Measurements from ENCODE around the gene CDKAL1.
"Not testable (repeated sequence)": the region's sequence is repeated elsewhere in the genome, so short reads cannot be mapped to it uniquely, and the experiment has no call there.

The CDKAL1 gene

DNA sequence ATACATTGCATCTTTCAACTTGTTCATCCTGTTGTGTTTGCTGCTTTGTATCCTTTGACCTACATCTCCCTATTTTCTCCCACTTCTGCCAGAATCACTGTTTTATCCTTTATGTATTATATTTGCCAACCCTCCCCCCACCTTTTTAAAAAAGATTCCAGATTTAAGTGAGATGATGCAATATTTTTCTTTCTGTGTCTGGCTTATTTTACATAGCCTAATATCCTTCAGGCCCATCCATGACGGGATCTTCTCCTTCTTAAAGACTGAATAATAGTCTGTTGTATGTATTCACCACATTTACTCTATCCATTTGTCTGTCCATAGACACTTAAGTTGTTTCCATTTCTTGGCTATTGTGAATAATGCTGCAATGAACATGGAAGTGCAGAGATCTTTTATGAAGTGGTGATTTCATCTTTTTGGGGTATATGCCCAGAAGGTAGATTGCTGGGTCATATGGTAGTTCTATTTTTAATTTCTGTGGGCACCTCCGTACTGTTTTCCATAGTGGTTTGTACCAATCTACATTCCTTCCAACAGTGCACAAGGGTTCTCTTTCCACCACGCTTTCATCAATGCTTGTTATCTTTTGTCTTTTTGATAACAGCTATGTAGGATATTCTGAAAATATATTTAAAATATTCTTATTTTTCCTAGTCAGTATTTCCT is 181.0 kb downstream of the CDKAL1 start:
- no peak for DNase-seq

GRCh38 chr6:20716865-20717264 is 182.6 kb downstream of the CDKAL1 start:
- no peak for DNase-seq

GRCh38 chr6:20717743-20718142 is 183.5 kb downstream of the CDKAL1 start:
- no peak for DNase-seq

DNA sequence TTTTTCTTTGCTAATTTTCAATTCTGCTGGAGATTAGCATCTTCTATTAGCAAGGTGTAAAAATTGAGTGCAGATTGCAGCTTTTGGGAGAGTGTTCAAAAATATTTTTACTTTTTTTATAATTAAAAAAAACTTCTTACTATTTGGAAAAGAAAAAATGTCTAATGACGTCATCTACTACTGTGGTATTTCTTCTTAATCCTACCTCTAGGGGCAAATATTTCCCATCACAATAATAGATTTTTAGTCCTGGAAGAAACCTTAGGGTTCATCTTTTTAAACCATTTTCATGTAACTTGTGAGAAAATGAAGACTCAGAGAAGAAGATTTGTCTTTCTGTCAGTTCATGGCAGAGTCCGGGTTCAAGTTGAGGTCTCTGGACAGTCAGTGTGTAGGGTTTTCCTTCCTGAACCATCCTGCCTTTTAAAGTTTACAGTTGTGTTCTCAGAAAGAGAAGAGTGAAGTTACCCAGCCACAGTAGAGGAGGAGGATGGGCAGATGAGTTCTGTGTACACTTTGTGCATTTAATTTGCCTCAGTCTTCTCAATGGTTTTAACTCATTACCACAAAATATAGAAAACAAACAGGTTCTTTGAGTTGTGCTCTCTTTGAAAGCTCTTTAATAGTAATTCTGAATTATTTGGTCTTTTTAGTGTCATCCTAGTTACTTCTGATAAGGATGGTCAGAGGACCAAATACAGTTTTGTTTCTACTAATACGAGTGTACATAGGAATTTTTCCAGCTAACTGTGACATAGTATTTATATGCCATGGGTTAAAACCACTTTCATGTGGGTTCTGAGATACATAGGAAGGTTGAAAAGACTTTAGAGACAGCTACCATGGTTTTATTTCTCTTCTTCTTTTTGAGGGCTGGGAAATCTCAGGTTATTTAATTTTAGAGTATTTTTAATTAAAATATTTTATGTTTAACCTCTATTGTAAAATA is 184.7 kb downstream of the CDKAL1 start:
- no peak for DNase-seq

- DNase-seq: no peak
Measured at GRCh38 chr6:20719980-20720379, 185.7 kb downstream of the CDKAL1 start.

- not testable (repeated sequence) for DNase-seq
Measured at GRCh38 chr6:20721121-20721520, 186.9 kb downstream of the CDKAL1 start.

- DNase-seq: no peak
Measured at GRCh38 chr6:20722455-20722854, 188.2 kb downstream of the CDKAL1 start.

GRCh38 chr6:20723236-20723635 is 189.0 kb downstream of the CDKAL1 start:
- no peak for DNase-seq

- DNase-seq: no peak
Measured at GRCh38 chr6:20724443-20725190, 190.4 kb downstream of the CDKAL1 start.

DNA sequence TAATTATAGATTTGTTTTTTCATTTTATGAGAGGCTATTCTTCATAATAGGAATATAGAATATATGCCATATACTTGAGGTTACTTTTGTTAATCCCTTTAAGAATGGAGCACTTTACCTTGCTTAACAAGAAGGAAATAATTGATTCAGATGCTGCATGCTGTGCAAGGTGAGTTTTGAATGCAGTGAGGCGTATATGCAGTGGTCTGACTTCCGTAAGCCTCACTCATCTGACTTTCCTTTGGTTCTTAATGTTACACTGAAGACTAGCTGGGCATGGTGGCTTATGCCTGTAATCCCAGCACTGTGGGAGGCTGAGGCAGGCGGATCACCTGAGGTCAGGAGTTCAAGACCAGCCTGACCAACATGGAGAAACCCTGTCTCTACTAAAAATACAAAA is 191.0 kb downstream of the CDKAL1 start:
- DNase-seq: not testable (repeated sequence)

GRCh38 chr6:20729086-20729485 is 194.8 kb downstream of the CDKAL1 start:
- no peak for DNase-seq

DNA sequence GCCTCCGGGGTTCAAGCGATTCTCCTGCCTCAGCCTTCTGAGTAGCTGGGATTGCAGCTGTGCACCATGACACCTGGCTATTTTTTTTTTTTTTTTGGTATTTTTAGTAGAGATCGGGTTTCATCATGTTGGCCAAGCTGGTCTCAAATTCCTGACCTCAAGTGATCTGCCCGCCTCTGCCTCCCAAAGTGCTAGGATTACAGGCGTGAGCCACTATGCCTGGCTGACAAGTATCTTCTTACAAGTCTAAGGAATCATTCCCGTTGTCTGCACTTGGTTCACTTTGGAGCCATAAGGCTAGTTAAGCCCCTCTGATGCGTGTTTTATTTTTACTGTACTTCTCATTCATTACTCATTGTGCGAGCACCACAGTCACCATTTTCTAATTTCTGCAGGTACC is 198.1 kb downstream of the CDKAL1 start:
- DNase-seq: not testable (repeated sequence)

DNA sequence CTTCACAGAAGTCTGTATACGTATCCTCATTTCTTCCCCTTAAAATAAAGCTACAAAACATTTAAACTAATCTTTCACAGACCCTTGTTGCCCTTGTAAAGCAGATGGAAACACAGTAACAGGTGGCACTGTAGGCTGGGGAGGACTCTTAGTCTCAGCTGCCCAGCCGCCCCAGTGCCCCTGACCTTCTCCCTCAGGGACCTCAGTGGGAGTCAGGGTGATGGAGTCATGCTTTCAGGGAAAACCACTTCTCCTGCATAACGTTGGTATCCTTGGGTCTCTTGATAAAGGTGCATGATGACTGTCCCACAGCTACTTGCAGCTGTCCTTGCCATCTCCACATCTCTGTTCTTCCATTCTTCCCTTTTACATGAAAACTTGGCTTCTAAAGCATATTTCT is 198.6 kb downstream of the CDKAL1 start:
- DNase-seq: no peak

DNA sequence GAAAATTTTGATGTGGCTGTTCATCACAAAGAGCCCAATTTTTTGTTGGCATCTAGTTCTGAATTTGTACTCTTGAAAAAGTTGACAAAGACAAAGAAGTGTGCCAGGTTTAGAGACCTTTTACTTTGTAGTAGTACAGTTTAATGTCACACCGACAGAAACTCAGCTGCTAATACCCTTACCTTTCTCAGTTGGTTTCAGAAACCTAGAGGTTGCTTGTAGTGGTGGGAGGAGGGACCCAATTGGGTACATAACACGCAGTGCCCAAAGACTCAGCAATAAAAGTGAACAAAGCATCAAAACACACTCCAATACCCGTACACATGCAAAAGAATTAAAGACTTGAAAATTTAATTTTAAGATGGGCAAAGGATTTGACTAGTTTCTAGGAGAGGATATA is 203.7 kb downstream of the CDKAL1 start:
- DNase-seq: no peak

GRCh38 chr6:20740088-20740487 is 205.8 kb downstream of the CDKAL1 start:
- no peak for DNase-seq

DNA sequence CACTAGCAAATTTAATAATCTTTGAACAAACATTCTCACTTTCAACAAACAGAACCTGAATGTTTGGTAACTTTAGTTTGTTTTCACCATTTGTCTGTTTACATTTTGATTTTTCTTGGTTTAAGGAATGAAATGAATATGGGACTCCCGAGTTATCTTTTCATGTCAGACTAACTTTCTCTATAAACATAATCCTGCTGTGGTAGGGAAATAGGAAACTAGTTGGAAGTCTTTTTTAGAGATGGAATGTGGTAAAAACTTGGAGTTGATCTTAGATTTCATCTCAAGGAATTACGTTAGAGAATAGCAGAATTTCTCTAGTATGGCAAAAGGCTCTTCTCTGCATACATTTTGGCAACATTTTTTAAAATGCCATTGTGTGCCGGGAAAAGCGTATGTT is 206.5 kb downstream of the CDKAL1 start:
- no peak for DNase-seq

- DNase-seq: no peak
Measured at GRCh38 chr6:20741490-20741889, 207.2 kb downstream of the CDKAL1 start.

GRCh38 chr6:20744911-20745557 is 210.8 kb downstream of the CDKAL1 start:
- DNase-seq: no peak

GRCh38 chr6:20746024-20746423 is 211.8 kb downstream of the CDKAL1 start:
- DNase-seq: no peak

GRCh38 chr6:20746805-20747558 is 212.7 kb downstream of the CDKAL1 start:
- DNase-seq: no peak

- no peak for DNase-seq
Measured at GRCh38 chr6:20747991-20748390, 213.7 kb downstream of the CDKAL1 start.
